H1 (cell line): ENCODE measurements around the gene ADGRG7. TPM values are rescaled to one million over a fixed set of nuclear protein-coding genes. Genes with fewer than 3 reads are reported as not detected.

Source experiments
- CTCF ChIA-PET: fragments of 300-600 bp; sonication (Branson Sonifier 250); formaldehyde crosslinking; loops from one replicate; lab custom pipeline; 2021; ENCODE audit not compliant: partially characterized antibody; lab: Charles Lee
- POLR2A ChIA-PET: fragments of 300-600 bp; sonication (Branson Sonifier 250); formaldehyde crosslinking; loops from one replicate; lab custom pipeline; 2021; ENCODE audit warnings: inconsistent platforms; ENCODE audit not compliant: partially characterized antibody; lab: Charles Lee
- DNase-seq, 2 experiments: peaks; one replicate each; pipeline versions ENCODE4 v3.0.0 to v3.0.0-alpha.2; 2010 to 2022; ENCODE audit warnings: low spot score in 2 of 2, low read depth in 1 of 2, mixed read lengths in 1 of 2
- FAIRE-seq: peaks from 2 replicates; lab custom pipeline; 2011; peaks lifted over from hg19 to GRCh38; lab: Jason Lieb, UNC
- H2AFZ ChIP-seq: 2 replicates; pipeline ENCODE4 v1.8.1; 2012; ENCODE audit warnings: low read length, inconsistent platforms
- H2AK5ac ChIP-seq: 2 replicates; pipeline ENCODE4 v1.6.1; 2013; ENCODE audit warnings: low read depth, low read length
- H2BK120ac ChIP-seq: replicated peaks from 2 replicates; pipeline ENCODE3; 2013; ENCODE audit warnings: low read depth, low read length, inconsistent platforms
- H2BK12ac ChIP-seq: 2 replicates; pipeline ENCODE4 v1.6.1; 2013; ENCODE audit warnings: low read depth, low read length
- H2BK15ac ChIP-seq: 2 replicates; pipeline ENCODE4 v1.6.1; 2013; ENCODE audit warnings: low read length
- H2BK20ac ChIP-seq: 2 replicates; pipeline ENCODE4 v1.6.1; 2013; ENCODE audit warnings: low read length
- H2BK5ac ChIP-seq: 2 replicates; pipeline ENCODE4 v1.6.1; 2013; ENCODE audit warnings: low read depth, low read length
- H3K14ac ChIP-seq: 2 replicates; pipeline ENCODE4 v1.6.1; 2013; ENCODE audit warnings: inconsistent platforms; ENCODE audit not compliant: insufficient read length
- H3K18ac ChIP-seq: 2 replicates; pipeline ENCODE4 v1.6.1; 2013; ENCODE audit warnings: low read length; ENCODE audit errors: extremely low read depth
- H3K23ac ChIP-seq: 2 replicates; pipeline ENCODE4 v1.6.1; 2013; ENCODE audit warnings: inconsistent platforms; ENCODE audit not compliant: insufficient read length
- H3K23me2 ChIP-seq: 2 replicates; pipeline ENCODE4 v1.6.1; 2013; ENCODE audit warnings: low read depth, low read length
- H3K27ac ChIP-seq: 2 replicates; pipeline ENCODE4 v1.6.1; 2011; ENCODE audit warnings: low read depth, low read length, inconsistent platforms
- H3K27me3 ChIP-seq, 4 experiments: replicated peaks in 1 of 4; 1 replicate in 1 of 4; 2 replicates in 3 of 4; pipeline versions ENCODE4 v1.6.1 to v1.8.1; 2011 to 2013; ENCODE audit warnings: low read length in 3 of 4, mild to moderate bottlenecking in 3 of 4, inconsistent platforms in 2 of 4, mixed read lengths in 2 of 4, moderate library complexity in 1 of 4; ENCODE audit not compliant: control insufficient read depth in 3 of 4, insufficient read depth in 3 of 4; ENCODE audit errors: extremely low read depth in 1 of 4
- H3K36me3 ChIP-seq, 4 experiments: 2 replicates each; pipeline versions ENCODE4 v1.6.1 to v1.8.1; 2011 to 2013; ENCODE audit warnings: mild to moderate bottlenecking in 4 of 4, low read length in 3 of 4, moderate library complexity in 2 of 4, control low read depth in 1 of 4, inconsistent platforms in 1 of 4; ENCODE audit not compliant: insufficient read depth in 4 of 4, control insufficient read depth in 2 of 4
- H3K4ac ChIP-seq: replicated peaks from 2 replicates; pipeline ENCODE3; 2013; ENCODE audit warnings: low read length, low read depth, mixed read lengths, inconsistent platforms; ENCODE audit not compliant: insufficient read length
- H3K4me1 ChIP-seq, 4 experiments: replicated peaks in 1 of 4; 1 replicate in 1 of 4; 2 replicates in 3 of 4; pipeline versions ENCODE4 v1.6.1 to v1.8.1; 2011 to 2013; ENCODE audit warnings: low read length in 3 of 4, inconsistent platforms in 2 of 4, mixed read lengths in 1 of 4; ENCODE audit not compliant: insufficient read depth in 4 of 4, control insufficient read depth in 3 of 4
- H3K4me2 ChIP-seq, 2 experiments: 2 replicates each; pipeline versions ENCODE4 v1.6.1 to v1.8.1; 2011 to 2013; ENCODE audit warnings: low read depth in 2 of 2, low read length in 2 of 2, control low read depth in 1 of 2, inconsistent platforms in 1 of 2, mild to moderate bottlenecking in 1 of 2; ENCODE audit not compliant: insufficient read depth in 1 of 2
- H3K4me3 ChIP-seq, 4 experiments: fragments of 200-600, 300-600 bp in 1 of 4; sonication (generic), shearing (Covaris generic), sonication (Bioruptor Twin) in 1 of 4; 2 replicates each; pipeline versions ENCODE4 v1.5.1 to v1.8.1; 2011 to 2016; ENCODE audit warnings: low read length in 4 of 4, low read depth in 3 of 4, control low read depth in 2 of 4, inconsistent platforms in 2 of 4, mild to moderate bottlenecking in 2 of 4, mixed read lengths in 1 of 4, moderate library complexity in 1 of 4; ENCODE audit not compliant: insufficient read depth in 2 of 4; ENCODE audit errors: extremely low read depth in 1 of 4
- H3K56ac ChIP-seq: replicated peaks from 2 replicates; pipeline ENCODE3; 2013; ENCODE audit warnings: low read depth, mild to moderate bottlenecking, mixed read lengths, low read length, inconsistent platforms; ENCODE audit not compliant: insufficient read length
- H3K79me1 ChIP-seq: 2 replicates; pipeline ENCODE4 v1.6.1; 2013; ENCODE audit warnings: low read depth, low read length, control low read depth
- H3K79me2 ChIP-seq, 2 experiments: 2 replicates each; pipeline versions ENCODE4 v1.6.1 to v1.8.1; 2012 to 2013; ENCODE audit warnings: low read length in 2 of 2, mild to moderate bottlenecking in 2 of 2, inconsistent platforms in 1 of 2; ENCODE audit not compliant: insufficient read depth in 2 of 2, control insufficient read depth in 1 of 2
- H3K9ac ChIP-seq, 4 experiments: replicated peaks in 1 of 4; 1 replicate in 1 of 4; 2 replicates in 3 of 4; pipeline versions ENCODE4 v1.6.1 to v1.8.1; 2011 to 2013; ENCODE audit warnings: low read depth in 3 of 4, low read length in 3 of 4, control low read depth in 2 of 4, mild to moderate bottlenecking in 2 of 4, moderate library complexity in 2 of 4, inconsistent platforms in 1 of 4; ENCODE audit errors: extremely low read depth in 1 of 4
- H3K9me3 ChIP-seq, 2 experiments: 2 replicates each; pipeline versions ENCODE4 v1.6.1 to v1.8.1; 2012 to 2013; ENCODE audit warnings: mild to moderate bottlenecking in 2 of 2, moderate library complexity in 2 of 2, control low read depth in 1 of 2, inconsistent platforms in 1 of 2, low read depth in 1 of 2, low read length in 1 of 2, mixed read lengths in 1 of 2; ENCODE audit not compliant: insufficient read depth in 2 of 2
- H4K20me1 ChIP-seq, 2 experiments: replicated peaks in 1 of 2; 2 replicates each; pipeline versions ENCODE3 to v1.8.1; 2011 to 2013; ENCODE audit warnings: inconsistent platforms in 2 of 2, low read length in 2 of 2, mild to moderate bottlenecking in 1 of 2; ENCODE audit not compliant: insufficient read depth in 2 of 2, control insufficient read depth in 1 of 2
- H4K5ac ChIP-seq: 2 replicates; pipeline ENCODE4 v1.6.1; 2013; ENCODE audit warnings: low read length, low read depth, mixed read lengths, inconsistent platforms; ENCODE audit not compliant: insufficient read length
- H4K8ac ChIP-seq: 2 replicates; pipeline ENCODE4 v1.8.0; 2013; ENCODE audit warnings: mild to moderate bottlenecking, moderate library complexity, low read length, inconsistent platforms; ENCODE audit not compliant: insufficient read depth; ENCODE audit errors: extremely low read depth
- H4K91ac ChIP-seq: replicated peaks from 2 replicates; pipeline ENCODE3; 2013; ENCODE audit warnings: low read length, mixed read lengths, inconsistent platforms; ENCODE audit not compliant: insufficient read length
- BACH1 ChIP-seq: IDR thresholded peaks from 2 replicates; pipeline ENCODE4 v1.6.1; 2012; ENCODE audit warnings: low read length, improper control_type of control experiment
- EGR1 ChIP-seq: IDR thresholded peaks from 2 replicates; pipeline ENCODE4 v1.6.1; 2011; ENCODE audit warnings: low read depth, low read length, borderline replicate concordance
- NANOG ChIP-seq: IDR thresholded peaks from 2 replicates; pipeline ENCODE4 v1.6.1; 2011; ENCODE audit warnings: low read length, low read depth, mild to moderate bottlenecking, inconsistent platforms; ENCODE audit not compliant: insufficient read depth, poor library complexity, severe bottlenecking
- RFX5 ChIP-seq: IDR thresholded peaks from 2 replicates; pipeline ENCODE4 v1.6.1; 2011; ENCODE audit warnings: low read depth, low read length, improper control_type of control experiment, borderline replicate concordance
- SP1 ChIP-seq: IDR thresholded peaks from 2 replicates; pipeline ENCODE4 v1.6.1; 2011; ENCODE audit warnings: low read depth, low read length
- SP4 ChIP-seq: IDR thresholded peaks from 2 replicates; pipeline ENCODE4 v1.6.1; 2012; ENCODE audit warnings: low read length, inconsistent platforms
- TBP ChIP-seq: IDR thresholded peaks from 2 replicates; pipeline ENCODE4 v1.6.1; 2011; ENCODE audit warnings: low read depth, low read length, improper control_type of control experiment
- whole genome bisulfite sequencing, 2 experiments: shearing (Covaris generic) in 1 of 2; methylation state at CpG; one replicate each; pipeline versions ENCODE4 v1.1.6 to v1.1.7; 2013 to 2015; ENCODE audit warnings: low lambda C conversion rate in 2 of 2, mixed read lengths in 2 of 2, inconsistent platforms in 1 of 2, low coverage in 1 of 2, missing lambda C conversion rate in 1 of 2; ENCODE audit not compliant: insufficient replicate concordance in 2 of 2, insufficient coverage in 1 of 2, insufficient read length in 1 of 2; ENCODE audit errors: extremely low coverage in 1 of 2, missing lambda C conversion rate in 1 of 2; 5-methylcytosine and 5-hydroxymethylcytosine counted together
- polyA plus RNA-seq, 7 experiments: library from polyadenylated mRNA; depleted of rRNA in 3 of 7; stranded (reverse) in 5 of 7; unstranded in 2 of 7; fragments of >200 nt in 5 of 7; fragments of 200-250 nt in 2 of 7; gene quantifications; 1 replicate in 5 of 7; 2 replicates in 1 of 7; 4 replicates in 1 of 7; pipeline versions ENCODE4 v1.2.1 to v1.2.3, GENCODE V29; 2011 to 2013; ENCODE audit warnings: missing spikeins in 2 of 7, mixed read lengths in 2 of 7
- total RNA-seq: library from RNA; stranded (reverse); fragmentation: NEBNext Ultra II Directional; extraction: Animal tissue kit (Norgen Biotek cat#: 25700); gene quantifications from 2 replicates; pipeline ENCODE4 v1.2.1, GENCODE V29; 2021

The ADGRG7 gene
- total and polyA plus RNA-seq, 2 of the 8 experiments (the other 6 are each of a cell fraction or from before 2014, with no cell fraction given): not detected

- Histone ChIP-seq H4K5ac (no peak overlapping the region), H2AK5ac (no peak overlapping the region), H3K9ac (no peak overlapping the region), H3K4ac (no peak overlapping the region), H3K4me3 (no peak overlapping the region), H3K27me3 (peaks cover 0 to 1% (median 0%) of the 10 kb centered on the region in 4 experiments; a peak in 1 of 7 replicates), H3K23ac (no peak overlapping the region), H3K27ac (no peak overlapping the region), H4K20me1 (no peaks in the 10 kb centered on the region), H4K8ac (no peak overlapping the region), H2BK15ac (no peak overlapping the region), H3K14ac (no peak overlapping the region), H2BK12ac (no peak overlapping the region), H3K4me1 (peaks cover 0 to 3% (median 0%) of the 10 kb centered on the region in 4 experiments; a peak in 1 of 7 replicates), H3K79me1 (no peaks in the 10 kb centered on the region), H3K23me2 (no peaks in the 10 kb centered on the region), H3K9me3 (peaks cover 4% of the 10 kb centered on the region in 2 experiments; a peak in 3 of 4 replicates), H2BK20ac (no peak overlapping the region), H3K79me2 (no peaks in the 10 kb centered on the region), H2BK120ac (no peak overlapping the region), H3K4me2 (no peak overlapping the region), H2AFZ (no peak overlapping the region), H3K18ac (no peak overlapping the region), H4K91ac (no peak overlapping the region), H3K36me3 (no peaks in the 10 kb centered on the region), H2BK5ac (no peak overlapping the region), H3K56ac (no peak overlapping the region)
- no peak for DNase-seq
- WGBS, 2 experiments: 26% methylated on average over 1 of the region's 1 CpG; no CpG with 5 or more reads in 1 of the 2 experiments
- ChIA-PET POLR2A (no interaction called here), CTCF (interaction anchor here (0.6 to 9.8 kb wide), 20 partner anchors 10 to 1112 kb away, joined by 3 to 229 read pairs (median 4); no protein-coding TSS in a partner anchor)
- no peak for FAIRE-seq
- TF ChIP-seq TBP (no peak), SP4 (no peak), NANOG (no peak), BACH1 (no peak), EGR1 (no peak), RFX5 (no peak), SP1 (no peak)
Observed at GRCh38 chr3:100590840-100591147, 18.6 kb upstream of the ADGRG7 start.
